GM10248 (cell line): Measurements from ENCODE around the gene EPHB6.

Experiments used
- CTCF ChIA-PET: fragments of 300-600 bp; sonication (Branson Sonifier 250); formaldehyde crosslinking; extraction: SDS; loops from one replicate; lab custom pipeline; 2021; ENCODE audit warnings: antibody characterized with exemption; lab: Yijun Ruan, JAX
- POLR2A ChIA-PET: fragments of 350-650 bp; sonication (Branson Sonifier 250); formaldehyde crosslinking; extraction: SDS; loops from one replicate; lab custom pipeline; 2020; ENCODE audit warnings: antibody characterized with exemption; lab: Yijun Ruan, JAX
- DNase-seq: peaks from one replicate; pipeline ENCODE4 v3.0.0; 2012; ENCODE audit errors: extremely low spot score
- TF ChIP-seq, protein P1 (sequence below): IDR thresholded peaks from 2 replicates; pipeline ENCODE4 v1.5.1; 2012; ENCODE audit warnings: mild to moderate bottlenecking, low read depth; ENCODE audit errors: extremely low read depth, missing control alignments, control extremely low read depth

EPHB6 gene

DNA sequence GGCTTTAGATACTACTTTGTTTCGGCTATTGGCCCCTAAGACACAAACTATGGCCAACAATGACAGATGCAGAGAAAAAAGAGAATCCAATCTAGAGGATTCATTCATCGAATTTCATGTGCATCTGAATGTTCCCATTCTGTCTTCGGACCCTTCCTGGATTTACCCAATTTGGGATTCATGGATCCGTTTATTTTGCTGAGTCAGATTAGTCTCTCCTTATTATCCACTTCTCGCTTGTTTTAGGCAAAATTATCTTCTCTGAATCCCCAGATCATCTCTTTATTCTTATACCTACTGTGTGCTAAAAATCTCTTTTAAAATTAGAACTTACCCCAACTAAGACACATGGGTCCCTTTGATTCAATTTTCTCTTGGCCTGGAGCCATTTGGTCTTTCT lies 24.2 kb downstream of the EPHB6 start:
- CTCF ChIA-PET: interaction anchor here (0.9 to 4.8 kb wide), 16 partner anchors 8 to 336 kb away, joined by 3 to 39 read pairs (median 6); partner anchors contain the start of gene EPHB6
- no peak for DNase-seq
- POLR2A ChIA-PET: no interaction called here
- TF ChIP-seq, protein P1, sequence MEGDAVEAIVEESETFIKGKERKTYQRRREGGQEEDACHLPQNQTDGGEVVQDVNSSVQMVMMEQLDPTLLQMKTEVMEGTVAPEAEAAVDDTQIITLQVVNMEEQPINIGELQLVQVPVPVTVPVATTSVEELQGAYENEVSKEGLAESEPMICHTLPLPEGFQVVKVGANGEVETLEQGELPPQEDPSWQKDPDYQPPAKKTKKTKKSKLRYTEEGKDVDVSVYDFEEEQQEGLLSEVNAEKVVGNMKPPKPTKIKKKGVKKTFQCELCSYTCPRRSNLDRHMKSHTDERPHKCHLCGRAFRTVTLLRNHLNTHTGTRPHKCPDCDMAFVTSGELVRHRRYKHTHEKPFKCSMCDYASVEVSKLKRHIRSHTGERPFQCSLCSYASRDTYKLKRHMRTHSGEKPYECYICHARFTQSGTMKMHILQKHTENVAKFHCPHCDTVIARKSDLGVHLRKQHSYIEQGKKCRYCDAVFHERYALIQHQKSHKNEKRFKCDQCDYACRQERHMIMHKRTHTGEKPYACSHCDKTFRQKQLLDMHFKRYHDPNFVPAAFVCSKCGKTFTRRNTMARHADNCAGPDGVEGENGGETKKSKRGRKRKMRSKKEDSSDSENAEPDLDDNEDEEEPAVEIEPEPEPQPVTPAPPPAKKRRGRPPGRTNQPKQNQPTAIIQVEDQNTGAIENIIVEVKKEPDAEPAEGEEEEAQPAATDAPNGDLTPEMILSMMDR: no peak

DNA sequence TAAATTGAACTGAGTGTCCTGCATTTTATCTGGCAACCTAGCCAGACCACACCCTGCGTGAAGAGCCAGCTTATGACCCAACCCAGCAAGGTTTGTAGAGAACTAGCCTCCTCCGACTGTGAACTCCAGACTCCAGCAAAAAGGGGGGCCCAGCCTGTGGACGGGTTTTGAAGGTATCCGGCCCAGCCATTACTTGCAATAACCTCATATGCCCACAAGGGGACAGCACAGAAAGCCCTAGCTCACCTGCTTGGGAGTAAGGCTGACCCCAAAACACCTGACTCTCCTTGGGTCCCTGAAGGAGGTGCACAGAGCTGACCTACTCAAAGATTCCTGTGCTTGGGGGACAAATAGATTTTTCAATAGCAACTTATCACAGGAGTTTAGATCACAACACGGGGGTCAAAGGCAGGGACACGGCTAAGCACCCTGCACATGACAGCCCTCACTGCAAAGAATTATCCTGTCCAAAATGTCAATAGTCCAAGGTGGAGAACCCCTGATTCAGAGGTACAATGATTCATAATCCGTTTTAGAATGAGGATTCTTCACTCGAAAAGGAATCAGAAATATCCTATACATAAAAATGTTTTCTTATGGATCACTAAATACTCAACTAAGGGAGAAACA lies 26.1 kb downstream of the EPHB6 start:
- DNase-seq: peak; percentile 72
- TF ChIP-seq, protein P1: peak; percentile 73
- POLR2A ChIA-PET: no interaction called here
- CTCF ChIA-PET: interaction anchor here (0.9 to 4.8 kb wide), 26 partner anchors 10 to 364 kb away, joined by 3 to 39 read pairs (median 6); partner anchors contain the start of genes EPHB6 and TAS2R40

DNA sequence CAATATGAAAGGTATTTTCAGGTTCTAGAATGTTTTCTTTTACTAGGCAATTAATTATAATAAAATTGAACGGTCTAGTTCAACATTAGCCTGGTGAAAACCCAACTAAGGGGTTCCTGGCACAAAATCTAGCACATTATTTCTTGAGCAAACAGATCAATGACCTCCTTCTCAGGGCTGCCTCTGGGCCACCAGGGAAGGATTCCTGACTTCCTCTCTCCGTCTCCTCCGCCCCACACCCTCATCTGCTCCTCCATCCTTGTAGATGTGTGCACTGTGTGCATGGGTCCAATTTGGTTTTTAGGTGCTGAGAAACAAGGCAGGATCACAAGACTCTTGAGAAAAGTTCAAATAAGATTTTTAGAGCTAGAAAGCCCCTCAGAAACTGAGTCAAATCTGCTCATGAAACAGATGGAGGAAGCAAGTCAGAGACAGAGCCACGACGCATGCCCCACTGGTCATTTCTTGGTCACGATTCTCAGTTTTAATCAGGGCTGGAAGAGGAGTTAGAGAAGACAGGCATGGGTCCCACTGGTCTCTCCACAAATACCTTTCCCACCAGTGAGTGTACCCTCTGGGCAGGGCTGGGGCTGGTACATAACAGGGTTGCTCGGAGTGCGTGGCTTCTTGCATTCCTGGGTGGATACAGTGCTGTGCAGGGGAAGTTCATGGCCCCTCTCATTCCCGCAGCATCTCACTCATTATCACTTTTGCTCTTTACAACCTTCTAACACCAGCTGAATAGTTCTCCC lies 26.9 kb downstream of the EPHB6 start:
- ChIA-PET POLR2A (no interaction called here), CTCF (interaction anchor here (0.9 to 4.8 kb wide), 28 partner anchors 11 to 365 kb away, joined by 3 to 39 read pairs (median 4); partner anchors contain the start of genes EPHB6 and TAS2R40)
- TF ChIP-seq, protein P1: no peak
- DNase-seq: no peak

DNA sequence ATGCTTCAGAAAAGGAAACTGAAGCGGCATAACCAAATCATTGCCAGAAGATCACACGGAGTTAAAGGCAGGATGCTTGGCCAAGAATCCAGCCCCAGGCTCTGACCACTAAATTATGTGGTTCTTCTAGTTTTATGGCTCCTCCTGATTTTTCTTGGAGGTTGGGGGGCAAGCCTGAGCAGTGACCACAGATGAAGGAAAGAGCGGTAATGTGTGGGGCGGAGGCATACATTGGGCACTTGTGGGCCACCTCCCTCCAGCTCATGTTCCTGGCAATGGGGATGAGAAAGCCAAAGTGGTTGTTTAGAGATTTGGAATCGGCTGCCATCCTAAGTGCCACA lies 27.4 kb downstream of the EPHB6 start:
- ChIA-PET POLR2A (no interaction called here), CTCF (interaction anchor here (1.1 to 4.8 kb wide), 11 partner anchors 11 to 366 kb away, joined by 3 to 39 read pairs (median 9); partner anchors contain the start of gene EPHB6)
- TF ChIP-seq, protein P1: no peak
- no peak for DNase-seq

DNA sequence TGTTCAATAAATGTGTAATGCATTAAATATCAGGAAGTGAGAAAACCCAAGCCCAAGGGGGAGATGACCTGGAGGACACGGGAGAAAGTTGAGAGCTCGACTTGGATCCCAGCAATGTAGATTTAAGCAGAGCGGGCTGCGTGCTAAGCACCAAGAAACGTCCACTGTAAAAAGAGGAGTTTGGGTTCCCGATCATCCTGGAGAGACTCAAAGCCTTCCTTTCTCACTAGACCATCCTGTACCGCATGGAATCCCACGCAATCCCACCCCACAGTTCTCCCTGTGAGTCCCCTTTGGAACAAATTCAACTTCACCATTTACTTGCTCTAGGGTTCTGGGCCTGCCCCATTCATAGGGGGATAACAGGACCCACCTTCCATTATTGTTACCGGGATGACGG lies 28.3 kb downstream of the EPHB6 start:
- ChIA-PET CTCF (interaction anchor here (1.5 to 4.8 kb wide), 6 partner anchors 12 to 125 kb away, joined by 3 to 39 read pairs (median 18); partner anchors contain the start of gene EPHB6), POLR2A (no interaction called here)
- DNase-seq: no peak
- TF ChIP-seq, protein P1: no peak

DNA sequence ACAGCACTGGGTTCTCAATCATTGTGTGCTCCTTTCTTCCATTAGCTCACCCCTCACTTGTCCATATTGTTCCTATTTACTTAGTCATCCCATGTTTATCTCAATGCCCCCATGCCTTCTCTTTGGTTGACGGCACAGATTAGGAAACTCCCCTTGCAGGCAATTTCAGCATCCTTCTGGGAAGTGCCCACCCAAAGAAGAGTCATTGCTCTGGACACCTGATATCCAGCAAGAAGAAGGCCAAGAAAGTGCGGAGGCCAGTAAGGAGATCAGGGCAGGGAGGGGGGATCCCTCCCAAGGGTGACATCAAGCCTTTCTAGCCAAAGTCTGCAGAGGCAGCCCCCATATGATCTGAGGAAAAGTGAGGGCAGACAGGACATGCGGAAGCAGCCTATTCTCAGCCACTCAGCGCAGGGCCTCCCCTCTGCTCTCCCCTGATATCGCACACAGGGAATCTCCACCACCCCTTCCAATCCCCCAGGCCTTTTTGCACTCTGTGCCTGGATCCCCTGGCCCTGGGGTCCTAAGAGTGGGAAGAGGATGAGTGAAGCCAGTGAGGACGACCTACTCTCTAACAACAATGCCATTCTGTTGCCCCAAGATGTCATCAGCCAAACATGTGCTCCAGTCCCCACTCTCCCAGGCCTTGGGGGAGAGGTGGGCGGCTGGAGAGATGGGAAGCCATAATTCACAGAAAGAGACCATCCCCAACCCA lies 28.9 kb downstream of the EPHB6 start:
- DNase-seq: no peak
- TF ChIP-seq, protein P1: no peak
- POLR2A ChIA-PET: no interaction called here
- CTCF ChIA-PET: interaction anchor here (1.6 to 4.6 kb wide), 3 partner anchors 13 to 118 kb away, joined by 3 to 39 read pairs (median 18); no protein-coding TSS in a partner anchor
